T-helper 2 cell (primary cell): ENCODE data around the gene BLTP3B.

Source experiments
- DNase-seq, 5 experiments: peaks; one replicate each; pipeline versions ENCODE4 v3.0.0 to v3.0.0-alpha.2; 2012 to 2022

The BLTP3B gene

DNA sequence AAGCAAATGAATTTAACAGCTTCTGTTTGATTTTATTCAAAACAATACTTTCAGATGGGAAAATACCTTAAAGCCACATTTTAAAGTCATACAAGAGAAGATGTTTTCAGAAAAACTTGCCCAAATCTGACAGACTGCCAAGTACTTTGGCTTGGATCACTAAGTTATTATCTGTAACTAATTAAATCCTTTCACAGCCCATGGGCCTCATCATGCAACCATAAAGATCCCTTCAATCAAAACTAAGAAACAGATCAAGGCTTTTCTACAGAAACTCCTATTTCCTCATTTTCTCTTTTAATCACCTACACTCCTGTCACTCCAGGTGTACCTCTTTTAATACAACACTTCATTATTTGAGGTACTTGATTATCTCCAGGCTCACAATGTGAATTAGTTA is 28.1 kb downstream of the BLTP3B start:
- no peak for DNase-seq

DNA sequence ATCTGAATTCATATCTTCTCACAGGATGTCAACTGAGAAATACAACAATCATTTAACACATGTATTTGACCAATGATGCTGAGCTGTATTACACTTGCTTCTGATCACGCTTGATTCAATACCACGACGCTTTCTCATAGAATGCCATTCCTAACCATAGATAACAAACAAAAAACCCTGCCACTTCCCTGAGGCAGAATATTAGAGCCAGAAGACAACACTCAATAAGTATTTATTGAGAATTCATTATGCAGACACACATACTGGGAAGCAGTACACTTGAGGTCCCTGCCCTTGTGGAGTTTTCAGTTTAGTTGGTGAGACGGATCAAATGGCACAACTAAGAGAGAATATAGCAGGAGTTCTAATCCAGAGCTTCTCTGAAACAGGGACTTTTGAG is 32.4 kb downstream of the BLTP3B start:
- DNase-seq: no peak

DNA sequence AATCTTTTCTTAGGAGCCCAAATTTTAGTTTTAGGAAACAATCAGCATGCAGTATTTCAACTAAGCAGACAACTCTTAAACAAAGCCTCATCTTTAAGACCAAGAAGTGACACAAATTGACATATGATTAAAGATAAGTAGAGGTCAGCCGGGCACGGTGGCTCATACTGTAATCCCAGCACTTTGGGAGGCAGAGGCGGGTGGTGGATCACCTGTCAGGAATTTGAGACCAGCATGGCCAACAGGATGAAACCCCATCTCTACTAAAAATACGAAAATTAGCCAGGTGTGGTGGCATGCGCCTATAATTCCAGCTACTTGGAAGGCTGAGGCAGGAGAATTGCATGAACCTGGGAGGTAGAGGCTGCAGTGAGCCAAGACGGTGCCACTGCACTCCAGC is 35.8 kb downstream of the BLTP3B start:
- DNase-seq: no peak

DNA sequence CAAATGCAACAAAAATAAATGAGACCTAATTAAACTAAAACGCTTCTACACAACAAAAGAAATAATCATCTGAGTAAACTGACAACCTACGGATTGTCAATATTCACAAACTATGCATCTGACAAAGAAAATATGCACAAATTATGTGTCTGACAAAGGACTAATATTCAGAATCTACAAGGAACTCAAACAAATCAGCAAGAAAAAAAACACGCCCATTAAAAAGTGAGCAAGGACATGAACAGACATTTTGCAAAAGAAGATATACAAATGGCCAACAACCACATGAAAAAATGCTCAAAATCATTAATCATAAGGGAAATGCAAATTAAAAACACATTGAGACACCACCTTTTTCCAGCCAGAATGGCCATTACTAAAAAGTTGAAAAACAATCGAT is 37.0 kb downstream of the BLTP3B start:
- DNase-seq: no peak

DNA sequence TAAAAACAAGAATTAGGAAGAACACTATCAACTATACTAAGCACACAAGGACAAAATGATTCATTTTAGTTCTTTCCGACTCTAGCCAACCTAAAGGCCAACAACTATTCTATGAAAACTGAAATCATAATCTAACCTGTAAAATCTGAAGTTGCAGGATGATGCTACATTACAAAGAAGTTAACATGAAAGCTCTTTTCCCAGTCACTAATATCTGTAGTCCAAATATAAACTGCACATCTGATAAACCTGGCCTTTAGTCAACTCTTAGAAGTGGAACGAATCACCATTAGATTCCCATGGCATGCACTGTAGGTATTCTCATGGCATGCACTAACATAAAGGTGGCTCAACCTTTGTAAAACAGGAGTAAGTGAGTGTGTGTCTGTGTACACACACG is 41.7 kb downstream of the BLTP3B start:
- DNase-seq: no peak
